HG03039 (cell line): Measurements from ENCODE around the gene PLAC1.

Source experiments
- ATAC-seq: cut with Tn5 transposase; IDR thresholded peaks from one replicate; pipeline ENCODE4 v1.9.1; 2021; ENCODE audit warnings: mild to moderate bottlenecking, moderate library complexity; ENCODE audit not compliant: unreplicated experiment

PLAC1 gene

DNA sequence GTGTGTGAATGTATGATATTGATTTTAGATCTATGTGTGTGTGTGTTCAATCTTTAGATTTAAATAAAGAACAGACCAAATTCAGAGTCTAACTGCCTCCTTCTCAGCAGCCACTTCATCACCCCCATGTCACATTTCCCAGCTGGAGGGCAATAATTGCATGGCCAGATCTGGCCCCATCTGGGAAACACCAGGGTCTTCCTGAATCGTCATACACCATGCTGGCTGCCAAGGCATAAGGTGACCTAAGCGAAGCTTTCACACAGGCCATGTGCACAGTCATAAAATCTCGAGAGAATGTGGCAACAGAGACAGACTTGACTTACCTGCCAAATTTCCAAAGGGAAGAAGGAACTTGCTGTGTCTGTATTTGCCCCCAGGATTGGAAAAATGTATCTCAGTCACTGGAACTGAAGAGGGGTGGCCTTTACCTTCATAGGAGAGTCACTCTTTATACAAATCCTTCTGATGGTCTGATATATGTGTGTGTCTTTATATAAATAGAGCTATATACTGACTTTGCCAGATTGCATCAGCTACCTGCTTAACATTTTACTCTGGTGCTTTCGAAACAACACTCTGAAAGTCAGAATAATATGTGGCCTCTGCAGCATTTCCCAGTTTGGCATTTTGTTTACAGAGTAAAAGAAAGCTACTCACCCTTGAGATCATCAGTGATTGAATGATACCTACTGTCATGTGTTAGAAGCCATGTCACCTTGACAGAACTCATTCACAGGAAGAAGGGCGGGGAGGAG, at the start of gene PLAC1:
PLAC1 (minus strand) TSS at position 470 of the 758 bp plus-strand sequence. CDS start 91,789 bp downstream, outside the sequence.
- no peak for ATAC-seq

DNA sequence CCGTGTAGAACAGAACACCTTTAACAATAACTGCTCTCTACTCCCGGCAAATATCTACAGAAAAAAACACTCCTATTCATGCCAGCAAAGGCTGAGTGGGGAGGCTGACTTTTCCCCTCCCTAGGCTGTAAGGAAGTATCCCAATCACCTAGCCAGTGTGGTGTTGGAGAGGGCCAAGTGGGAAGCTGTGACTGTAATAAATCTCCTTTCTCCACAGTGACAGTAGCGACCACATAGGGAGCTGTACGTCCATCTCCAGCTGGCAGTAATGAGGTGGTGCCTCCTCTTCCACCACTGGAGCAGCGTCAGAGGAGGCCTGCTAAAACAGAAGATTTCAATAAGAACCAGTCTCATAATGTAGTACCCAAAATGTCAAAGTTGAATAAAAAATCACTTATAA, 47.9 kb upstream of the PLAC1 start:
- no peak for ATAC-seq

GRCh38 chrX:134695999-134696398, 37.7 kb upstream of the PLAC1 start:
- no peak for ATAC-seq

GRCh38 chrX:134694333-134695322, 36.4 kb upstream of the PLAC1 start:
- no peak for ATAC-seq

GRCh38 chrX:134693644-134694043, 35.4 kb upstream of the PLAC1 start:
- no peak for ATAC-seq

DNA sequence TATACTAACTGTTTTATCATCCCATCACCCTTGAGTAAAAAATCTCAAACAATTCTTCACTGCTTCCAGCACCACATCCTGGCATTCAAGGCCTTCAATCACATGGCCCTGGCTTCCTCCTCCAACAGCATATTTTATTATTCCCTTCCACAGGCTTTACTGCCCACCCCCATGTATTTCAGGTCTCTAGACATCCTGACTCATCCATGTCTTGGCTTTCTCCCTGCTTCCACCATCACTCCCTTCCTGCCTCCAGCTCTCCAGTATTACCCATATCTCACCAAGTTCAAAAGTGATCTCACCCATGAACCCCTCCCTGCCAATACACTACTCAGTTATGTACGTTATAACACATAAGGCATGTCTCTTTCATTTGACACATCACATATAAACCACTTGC, 34.7 kb upstream of the PLAC1 start:
- no peak for ATAC-seq

- ATAC-seq = no peak
Observed at GRCh38 chrX:134692233-134692632, 34.0 kb upstream of the PLAC1 start.

GRCh38 chrX:134691453-134691852, 33.2 kb upstream of the PLAC1 start:
- no peak for ATAC-seq

DNA sequence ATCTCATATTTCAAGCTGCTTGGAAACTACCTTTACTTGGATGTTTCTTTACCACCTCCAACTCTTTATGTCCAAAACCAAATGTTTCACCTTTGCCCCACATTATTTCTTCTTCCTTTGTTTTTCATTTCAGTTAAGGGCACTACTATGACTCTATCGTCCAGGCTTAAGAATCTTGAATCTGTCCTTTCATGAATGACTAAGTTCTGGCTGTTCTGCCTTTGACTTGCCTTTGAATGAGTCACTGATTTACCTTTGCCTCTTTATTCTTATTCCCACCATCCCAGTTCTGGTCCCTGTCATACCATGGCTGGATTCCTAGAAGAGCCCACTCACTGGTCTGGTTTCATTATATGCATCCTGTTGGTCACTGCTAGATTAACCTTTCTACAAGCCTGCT, 30.6 kb upstream of the PLAC1 start:
- ATAC-seq = no peak

DNA sequence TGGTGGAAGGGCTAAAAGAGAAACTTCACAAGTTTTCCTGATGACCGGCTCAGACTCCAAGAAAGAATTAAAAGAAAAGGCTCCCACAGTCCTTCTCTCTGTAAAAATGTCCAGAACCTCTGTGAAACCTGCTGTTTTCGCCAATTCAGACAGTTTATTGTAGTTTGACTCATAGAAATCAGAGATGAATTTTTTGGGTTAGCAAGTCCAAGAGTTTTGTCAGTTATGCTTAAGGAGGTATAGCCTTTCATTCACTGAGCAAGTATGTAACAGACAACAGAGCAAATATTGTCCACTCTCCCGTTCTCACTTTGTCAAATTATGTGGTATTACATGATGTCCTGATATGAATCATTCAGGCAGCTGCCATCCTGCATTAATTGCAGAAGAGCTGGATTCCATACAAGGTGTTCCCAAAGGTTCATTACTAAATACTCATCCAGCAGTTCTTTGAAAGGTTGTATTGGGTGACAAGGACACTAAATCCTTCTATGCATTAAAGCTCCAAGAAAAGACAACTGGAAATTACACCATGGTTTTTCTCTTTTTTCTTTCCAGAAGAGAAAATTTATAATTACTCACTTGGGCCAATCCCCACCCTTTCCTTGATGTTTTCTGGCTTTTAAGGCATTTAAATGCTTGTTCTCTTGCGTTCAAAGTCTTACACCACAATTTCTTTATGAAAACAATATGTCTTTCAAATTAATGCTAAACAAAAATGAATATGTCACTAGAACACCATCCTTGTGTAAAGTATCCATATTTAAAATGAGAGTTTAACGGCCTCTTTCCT, 30.0 kb upstream of the PLAC1 start:
- no peak for ATAC-seq

- no peak for ATAC-seq
Observed at GRCh38 chrX:134685668-134686067, 27.4 kb upstream of the PLAC1 start.

DNA sequence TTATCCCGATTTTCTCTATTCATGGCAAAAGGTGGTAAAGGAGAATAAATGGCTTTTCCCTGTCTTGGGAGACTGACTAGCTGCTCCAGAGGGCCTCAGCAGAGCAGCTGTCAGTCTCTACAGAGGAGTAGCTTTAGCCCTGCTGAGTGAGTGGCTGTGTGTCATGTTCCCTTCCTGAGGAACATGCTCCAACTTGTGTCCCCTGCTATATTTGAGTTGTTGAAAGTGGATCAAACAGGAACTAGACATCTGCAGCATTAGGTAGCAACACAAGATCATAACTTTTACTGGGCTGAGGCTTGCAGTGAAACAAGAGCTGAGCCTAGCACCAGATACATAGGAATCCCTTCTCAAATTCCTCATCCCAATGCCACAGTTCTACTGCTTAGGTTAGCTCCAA, 26.7 kb upstream of the PLAC1 start:
- no peak for ATAC-seq

DNA sequence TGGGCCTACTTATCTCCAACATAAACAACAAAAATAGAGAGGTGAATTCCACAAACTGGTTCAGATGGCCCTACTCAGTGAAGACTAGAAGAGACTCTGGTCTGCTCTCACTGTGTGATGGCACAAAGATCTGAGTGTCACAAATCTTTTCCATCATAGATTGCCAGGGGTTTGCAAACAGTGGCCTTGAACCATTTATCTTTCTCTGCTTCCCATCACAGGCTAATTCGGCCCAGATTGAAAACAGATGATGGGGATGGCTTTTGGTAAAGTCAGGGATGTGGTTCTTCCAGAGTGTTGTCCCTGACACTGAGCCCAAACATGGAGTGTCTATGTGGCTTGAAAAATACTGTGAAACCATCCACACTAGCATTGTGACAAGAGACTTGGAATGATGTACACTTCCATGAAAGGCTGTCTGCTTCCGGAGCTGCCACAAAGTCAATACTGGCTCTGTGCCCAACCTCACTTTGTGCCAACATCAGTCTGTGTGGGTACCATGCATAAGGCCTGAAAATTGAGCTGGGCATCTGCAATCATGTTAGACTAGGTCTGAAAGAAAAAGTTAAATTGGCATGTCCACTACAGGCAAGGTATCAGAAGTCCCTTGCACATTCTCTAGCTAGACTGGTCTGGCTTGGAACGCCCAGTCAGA, 25.2 kb upstream of the PLAC1 start:
- no peak for ATAC-seq

- no peak for ATAC-seq
Observed at GRCh38 chrX:134682081-134682480, 23.8 kb upstream of the PLAC1 start.

DNA sequence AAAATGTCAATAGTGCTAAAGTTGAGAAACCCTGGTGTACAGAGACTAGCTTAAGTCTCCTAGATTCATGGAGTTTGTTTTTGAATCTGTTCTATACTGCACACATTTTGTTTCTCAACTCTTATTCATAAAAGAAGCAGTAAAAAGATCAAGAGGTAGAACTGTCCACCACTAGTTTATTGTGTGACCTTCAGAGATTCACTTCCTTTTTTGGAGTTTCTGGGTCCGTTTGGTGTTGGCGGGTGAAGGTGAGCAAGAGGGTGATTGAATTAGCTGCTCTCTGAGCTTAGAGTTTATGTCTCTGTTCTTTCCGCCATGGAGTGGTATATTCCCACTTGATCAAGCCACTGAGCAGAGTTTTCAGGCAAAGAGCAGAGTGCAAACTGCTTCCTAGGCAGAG, 21.4 kb upstream of the PLAC1 start:
- no peak for ATAC-seq

- no peak for ATAC-seq
Observed at GRCh38 chrX:134679221-134679620, 20.9 kb upstream of the PLAC1 start.

- ATAC-seq = no peak
Observed at GRCh38 chrX:134677332-134677731, 19.1 kb upstream of the PLAC1 start.

- ATAC-seq = no peak
Observed at GRCh38 chrX:134676436-134676835, 18.2 kb upstream of the PLAC1 start.

DNA sequence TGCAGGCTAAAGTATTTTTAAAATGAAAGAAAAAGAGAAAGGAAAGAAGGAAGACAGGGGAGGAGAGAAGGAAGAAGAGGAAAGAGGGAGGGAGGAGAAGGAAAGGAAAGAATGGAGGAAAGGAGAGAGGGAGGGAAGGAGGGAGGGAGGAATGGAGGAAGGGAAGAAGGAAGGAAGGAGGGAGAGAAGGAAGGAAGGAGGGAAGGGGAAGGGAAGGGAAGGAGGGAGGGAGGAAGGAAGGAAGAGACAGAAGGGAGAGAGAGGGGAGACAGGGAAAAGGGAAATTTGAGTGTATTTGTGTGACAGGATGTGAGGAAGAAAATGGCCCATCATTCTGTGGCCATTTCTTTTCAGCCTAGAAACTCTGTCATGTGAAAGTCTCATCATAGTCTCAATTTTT, 14.9 kb upstream of the PLAC1 start:
- no peak for ATAC-seq

DNA sequence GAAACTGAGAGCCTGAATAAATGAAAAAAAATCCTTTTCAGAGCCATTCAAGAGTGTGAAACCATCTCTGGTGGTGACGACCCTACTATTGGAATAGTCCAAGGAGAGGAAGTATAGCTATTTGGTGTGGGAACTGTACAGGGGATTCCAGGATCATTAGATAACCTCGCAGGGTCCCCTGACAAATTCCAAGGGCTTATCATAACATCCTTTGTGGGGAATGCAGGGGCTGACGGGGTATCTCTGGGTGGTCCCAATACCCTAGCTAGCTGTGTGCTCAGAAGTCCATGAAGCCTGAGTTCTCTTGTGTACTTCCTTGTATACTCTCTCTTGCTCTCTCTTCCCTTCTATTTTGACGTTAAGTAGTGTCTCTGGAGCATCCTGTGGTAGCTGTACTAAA, 13.8 kb upstream of the PLAC1 start:
- no peak for ATAC-seq

GRCh38 chrX:134671294-134671693, 13.0 kb upstream of the PLAC1 start:
- no peak for ATAC-seq
